ENCODE data around the gene YAF2.

YAF2 gene

DNA sequence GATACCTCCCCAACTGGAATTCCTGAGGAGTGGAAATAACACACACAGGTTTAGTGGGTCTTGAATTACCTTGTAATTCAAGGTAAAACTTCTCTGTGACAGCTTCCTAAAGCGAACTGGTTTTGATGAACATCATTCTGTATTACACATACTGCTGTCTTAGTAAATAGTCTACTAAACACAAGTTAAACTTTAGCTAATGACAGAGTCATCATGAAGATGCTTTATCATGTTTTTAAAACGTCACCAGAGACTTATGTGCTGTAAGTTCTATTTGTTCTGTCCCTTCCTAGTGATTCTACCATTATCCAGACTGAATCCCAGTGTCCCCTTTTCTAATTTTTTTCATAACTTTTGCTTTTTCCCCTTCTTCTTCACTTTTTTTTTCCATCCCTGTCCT, 81.8 kb downstream of the YAF2 start:
- TF ChIP-seq, protein P1, sequence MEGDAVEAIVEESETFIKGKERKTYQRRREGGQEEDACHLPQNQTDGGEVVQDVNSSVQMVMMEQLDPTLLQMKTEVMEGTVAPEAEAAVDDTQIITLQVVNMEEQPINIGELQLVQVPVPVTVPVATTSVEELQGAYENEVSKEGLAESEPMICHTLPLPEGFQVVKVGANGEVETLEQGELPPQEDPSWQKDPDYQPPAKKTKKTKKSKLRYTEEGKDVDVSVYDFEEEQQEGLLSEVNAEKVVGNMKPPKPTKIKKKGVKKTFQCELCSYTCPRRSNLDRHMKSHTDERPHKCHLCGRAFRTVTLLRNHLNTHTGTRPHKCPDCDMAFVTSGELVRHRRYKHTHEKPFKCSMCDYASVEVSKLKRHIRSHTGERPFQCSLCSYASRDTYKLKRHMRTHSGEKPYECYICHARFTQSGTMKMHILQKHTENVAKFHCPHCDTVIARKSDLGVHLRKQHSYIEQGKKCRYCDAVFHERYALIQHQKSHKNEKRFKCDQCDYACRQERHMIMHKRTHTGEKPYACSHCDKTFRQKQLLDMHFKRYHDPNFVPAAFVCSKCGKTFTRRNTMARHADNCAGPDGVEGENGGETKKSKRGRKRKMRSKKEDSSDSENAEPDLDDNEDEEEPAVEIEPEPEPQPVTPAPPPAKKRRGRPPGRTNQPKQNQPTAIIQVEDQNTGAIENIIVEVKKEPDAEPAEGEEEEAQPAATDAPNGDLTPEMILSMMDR (IDR thresholded peaks at IDR 0.05; ENCODE audit: low read depth, low read length, poor library complexity, severe bottlenecking), result no peak
- TF ChIP-seq EZH2phosphoT487 (IDR thresholded peaks at IDR 0.05; ENCODE audit: borderline replicate concordance, low read length), result no peak
- Histone ChIP-seq H3F3A (ENCODE audit: control insufficient read depth, insufficient read depth) (no peaks in the 10 kb centered on the region; the same call in 1 of the 2 replicates), H3K9me3 (ENCODE audit: control insufficient read depth, insufficient read depth, low read length) (no peaks in the 10 kb centered on the region), H3K27me3 (ENCODE audit: control insufficient read depth, low read length) (no peaks in the 10 kb centered on the region), H3K79me2 (ENCODE audit: control insufficient read depth, low read length) (no peaks in the 10 kb centered on the region), H3K4me2 (ENCODE audit: low read length) (no peak overlapping the region), H4K20me1 (ENCODE audit: control insufficient read depth, insufficient read depth, low read depth, low read length) (no peaks in the 10 kb centered on the region), H3K4me1 (ENCODE audit: control insufficient read depth, low read length) (no peaks in the 10 kb centered on the region), H3K4me3 (ENCODE audit: low read length) (no peak overlapping the region), H3K36me3 (ENCODE audit: control insufficient read depth, low read length) (peaks cover 19% of the 10 kb centered on the region), H3K27ac (ENCODE audit: low read depth, low read length) (no peak overlapping the region), H3K9me2 (replicated peaks; ENCODE audit: control insufficient read depth, low read length) (no peaks in the 10 kb centered on the region)

GRCh38 chr12:42145552-42146215, 92.4 kb downstream of the YAF2 start:
- Histone ChIP-seq H3K4me1 (ENCODE audit: control insufficient read depth, low read length) (peaks cover 25% of the 10 kb centered on the region), H3K27ac (ENCODE audit: low read depth, low read length) (no peak overlapping the region), H3K4me3 (ENCODE audit: low read length) (peak overlapping the region; percentile 82), H3K79me2 (ENCODE audit: control insufficient read depth, low read length) (peaks cover 35% of the 10 kb centered on the region), H3K4me2 (ENCODE audit: low read length) (peak overlapping the region; percentile 85), H3K27me3 (ENCODE audit: control insufficient read depth, low read length) (no peaks in the 10 kb centered on the region), H3K36me3 (ENCODE audit: control insufficient read depth, low read length) (no peaks in the 10 kb centered on the region), H3K9me3 (ENCODE audit: control insufficient read depth, insufficient read depth, low read length) (no peaks in the 10 kb centered on the region), H3F3A (ENCODE audit: control insufficient read depth, insufficient read depth) (no peaks in the 10 kb centered on the region), H3K9me2 (replicated peaks; ENCODE audit: control insufficient read depth, low read length) (no peaks in the 10 kb centered on the region), H4K20me1 (ENCODE audit: control insufficient read depth, insufficient read depth, low read depth, low read length) (peaks cover 7% of the 10 kb centered on the region; the same call in 1 of the 2 replicates)
- TF ChIP-seq, protein P1 (IDR thresholded peaks at IDR 0.05; ENCODE audit: low read depth, low read length, poor library complexity, severe bottlenecking), result peak; percentile 52
- TF ChIP-seq EZH2phosphoT487 (IDR thresholded peaks at IDR 0.05; ENCODE audit: borderline replicate concordance, low read length), result no peak

GRCh38 chr12:42145197-42145549, 92.9 kb downstream of the YAF2 start:
- Histone ChIP-seq H3K4me1 (ENCODE audit: control insufficient read depth, low read length) (peaks cover 25% of the 10 kb centered on the region), H3K4me2 (ENCODE audit: low read length) (peak overlapping the region; percentile 85), H3K36me3 (ENCODE audit: control insufficient read depth, low read length) (no peaks in the 10 kb centered on the region), H3K27me3 (ENCODE audit: control insufficient read depth, low read length) (no peaks in the 10 kb centered on the region), H4K20me1 (ENCODE audit: control insufficient read depth, insufficient read depth, low read depth, low read length) (peaks cover 7% of the 10 kb centered on the region; the same call in 1 of the 2 replicates), H3K9me3 (ENCODE audit: control insufficient read depth, insufficient read depth, low read length) (no peaks in the 10 kb centered on the region), H3K27ac (ENCODE audit: low read depth, low read length) (peak overlapping the region; percentile 54), H3F3A (ENCODE audit: control insufficient read depth, insufficient read depth) (no peaks in the 10 kb centered on the region), H3K79me2 (ENCODE audit: control insufficient read depth, low read length) (peaks cover 40% of the 10 kb centered on the region), H3K4me3 (ENCODE audit: low read length) (peak overlapping the region; percentile 82), H3K9me2 (replicated peaks; ENCODE audit: control insufficient read depth, low read length) (no peaks in the 10 kb centered on the region)
- TF ChIP-seq EZH2phosphoT487 (IDR thresholded peaks at IDR 0.05; ENCODE audit: borderline replicate concordance, low read length), result no peak
- TF ChIP-seq, protein P1 (IDR thresholded peaks at IDR 0.05; ENCODE audit: low read depth, low read length, poor library complexity, severe bottlenecking), result no peak
